HEK293 (cell line): ENCODE results near the gene ARHGDIA.
A peak's percentile ranks its signal among the peaks of the same experiment; 100 is the strongest.

Experiments used
- TCF7L2 ChIP-seq: IDR thresholded peaks from 2 replicates; pipeline ENCODE4 v1.6.1; 2011; ENCODE audit warnings: low read depth, mild to moderate bottlenecking, inconsistent platforms, low read length, moderate library complexity, borderline replicate concordance
- ZEB2 ChIP-seq: fragments of 450-650 bp; formaldehyde crosslinking; IDR thresholded peaks from 2 replicates; pipeline ENCODE4 v1.5.1; 2016; ENCODE audit warnings: missing biosample characterization, missing genetic modification characterization
- ZNF121 ChIP-seq: fragments of 450-650 bp; formaldehyde crosslinking; IDR thresholded peaks from 2 replicates; pipeline ENCODE4 v1.5.1; 2016; ENCODE audit warnings: missing biosample characterization, missing genetic modification characterization
- ZNF133 ChIP-seq: fragments of 450-650 bp; formaldehyde crosslinking; IDR thresholded peaks from 2 replicates; pipeline ENCODE4 v1.5.1; 2016; ENCODE audit warnings: missing biosample characterization, missing genetic modification characterization
- ZNF18 ChIP-seq: fragments of 450-650 bp; formaldehyde crosslinking; IDR thresholded peaks from 2 replicates; pipeline ENCODE4 v1.5.1; 2016; ENCODE audit warnings: missing biosample characterization, missing genetic modification characterization
- ZNF24 ChIP-seq: fragments of 450-650 bp; formaldehyde crosslinking; IDR thresholded peaks from 2 replicates; pipeline ENCODE4 v1.5.1; 2016; ENCODE audit warnings: missing biosample characterization, missing genetic modification characterization
- ZNF302 ChIP-seq: fragments of 450-650 bp; formaldehyde crosslinking; IDR thresholded peaks from 2 replicates; pipeline ENCODE4 v1.5.1; 2016; ENCODE audit warnings: missing biosample characterization, missing genetic modification characterization, low read depth
- ZNF830 ChIP-seq: fragments of 450-650 bp; IDR thresholded peaks from 2 replicates; pipeline ENCODE4 v1.5.0; 2018; ENCODE audit warnings: missing biosample characterization, missing genetic modification characterization, low read depth, mild to moderate bottlenecking, moderate library complexity
- TF ChIP-seq, protein P1 (sequence below): fragments of 450-650 bp; formaldehyde crosslinking; IDR thresholded peaks from 2 replicates; pipeline ENCODE4 v1.5.1; 2016; ENCODE audit warnings: missing biosample characterization, missing genetic modification characterization
- TF ChIP-seq, protein P2 (sequence below): fragments of 450-650 bp; formaldehyde crosslinking; IDR thresholded peaks from 2 replicates; pipeline ENCODE4 v1.5.1; 2016; ENCODE audit warnings: missing biosample characterization, missing genetic modification characterization

DNA sequence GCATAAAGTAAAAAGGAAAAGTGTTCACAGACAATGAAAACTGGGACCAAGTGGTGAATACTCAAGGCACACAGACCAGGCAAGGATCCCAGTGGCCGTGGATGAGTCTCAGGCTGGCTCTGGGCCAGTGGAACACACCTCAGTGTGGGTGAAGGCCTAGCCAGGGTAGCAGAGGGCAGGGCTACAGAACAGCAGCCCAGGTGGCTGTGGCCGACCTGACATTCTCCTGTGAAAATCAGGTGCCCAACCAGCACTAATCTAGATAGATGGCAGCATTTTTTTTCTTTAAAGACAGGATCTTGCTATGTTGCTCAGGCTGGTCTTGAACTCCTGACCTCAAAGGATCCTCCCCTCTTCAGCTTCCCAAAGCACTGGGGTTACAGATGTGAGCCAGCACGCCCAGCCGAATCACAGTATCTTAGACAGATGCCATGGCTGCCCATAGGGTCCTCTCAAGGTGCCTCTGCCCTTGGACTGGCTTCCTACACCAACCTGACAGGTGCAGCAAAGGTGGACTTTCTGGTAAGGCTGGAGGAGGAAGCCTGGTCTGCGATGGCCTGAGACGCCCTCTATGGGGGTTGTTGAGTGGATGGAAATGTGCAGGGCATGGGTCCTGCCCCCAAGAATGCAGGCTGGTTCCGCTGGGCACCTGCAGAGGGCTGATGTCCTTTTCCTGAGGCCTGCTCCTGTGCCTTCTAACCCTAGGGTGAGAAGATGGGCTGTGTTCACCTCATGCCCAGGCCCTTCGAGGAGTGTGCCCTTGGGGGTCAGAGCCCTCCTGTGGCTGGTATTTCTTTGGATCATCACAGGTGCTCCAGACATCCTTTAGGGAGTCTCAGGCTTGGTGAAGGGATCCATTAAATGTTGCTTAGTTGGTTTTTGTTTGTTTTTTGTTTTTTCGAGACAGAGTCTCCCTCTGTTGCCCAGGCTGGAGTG is 7.0 kb downstream of the ARHGDIA start:
- TF ChIP-seq, protein P1, sequence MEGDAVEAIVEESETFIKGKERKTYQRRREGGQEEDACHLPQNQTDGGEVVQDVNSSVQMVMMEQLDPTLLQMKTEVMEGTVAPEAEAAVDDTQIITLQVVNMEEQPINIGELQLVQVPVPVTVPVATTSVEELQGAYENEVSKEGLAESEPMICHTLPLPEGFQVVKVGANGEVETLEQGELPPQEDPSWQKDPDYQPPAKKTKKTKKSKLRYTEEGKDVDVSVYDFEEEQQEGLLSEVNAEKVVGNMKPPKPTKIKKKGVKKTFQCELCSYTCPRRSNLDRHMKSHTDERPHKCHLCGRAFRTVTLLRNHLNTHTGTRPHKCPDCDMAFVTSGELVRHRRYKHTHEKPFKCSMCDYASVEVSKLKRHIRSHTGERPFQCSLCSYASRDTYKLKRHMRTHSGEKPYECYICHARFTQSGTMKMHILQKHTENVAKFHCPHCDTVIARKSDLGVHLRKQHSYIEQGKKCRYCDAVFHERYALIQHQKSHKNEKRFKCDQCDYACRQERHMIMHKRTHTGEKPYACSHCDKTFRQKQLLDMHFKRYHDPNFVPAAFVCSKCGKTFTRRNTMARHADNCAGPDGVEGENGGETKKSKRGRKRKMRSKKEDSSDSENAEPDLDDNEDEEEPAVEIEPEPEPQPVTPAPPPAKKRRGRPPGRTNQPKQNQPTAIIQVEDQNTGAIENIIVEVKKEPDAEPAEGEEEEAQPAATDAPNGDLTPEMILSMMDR (tag by site-specific recombination) = peak; percentile 42; the same call in 1 of the 2 replicates
- TF ChIP-seq ZNF302 (tag by site-specific recombination) = no peak
- no peak for TF ChIP-seq ZNF133 (tag by site-specific recombination)
- no peak for TF ChIP-seq ZNF121
- no peak for TF ChIP-seq ZNF830 (tag by site-specific recombination)
- TF ChIP-seq, protein P2, sequence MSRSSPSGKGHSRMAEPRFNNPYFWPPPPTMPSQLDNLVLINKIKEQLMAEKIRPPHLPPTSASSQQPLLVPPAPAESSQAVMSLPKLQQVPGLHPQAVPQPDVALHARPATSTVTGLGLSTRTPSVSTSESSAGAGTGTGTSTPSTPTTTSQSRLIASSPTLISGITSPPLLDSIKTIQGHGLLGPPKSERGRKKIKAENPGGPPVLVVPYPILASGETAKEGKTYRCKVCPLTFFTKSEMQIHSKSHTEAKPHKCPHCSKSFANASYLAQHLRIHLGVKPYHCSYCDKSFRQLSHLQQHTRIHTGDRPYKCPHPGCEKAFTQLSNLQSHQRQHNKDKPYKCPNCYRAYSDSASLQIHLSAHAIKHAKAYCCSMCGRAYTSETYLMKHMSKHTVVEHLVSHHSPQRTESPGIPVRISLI = no peak
- TF ChIP-seq ZNF18 (tag by site-specific recombination) = no peak
- no peak for TF ChIP-seq ZNF24 (tag by site-specific recombination)
- TF ChIP-seq ZEB2 (tag by site-specific recombination) = no peak
- no peak for TF ChIP-seq TCF7L2
